CD4-positive, alpha-beta T cell (primary cell): ENCODE data around the gene POP4. TPM values are rescaled to one million over a fixed set of nuclear protein-coding genes. Genes with fewer than 3 reads are reported as not detected.

ENCODE experiments used
- ATAC-seq: fragments of 200-7000 bp; cut with Tn5 transposase; one replicate; pipeline ENCODE4 v1.10.0; 2022; ENCODE audit warnings: mild to moderate bottlenecking; ENCODE audit not compliant: poor library complexity
- CTCF ChIA-PET: fragments of 350-600 bp; sonication (Branson Sonifier 250); formaldehyde crosslinking; loops from one replicate; lab custom pipeline; 2021; ENCODE audit warnings: antibody characterized with exemption, inconsistent platforms; lab: Charles Lee
- POLR2A ChIA-PET: fragments of 350-600 bp; sonication (Branson Sonifier 250); formaldehyde crosslinking; loops from one replicate; lab custom pipeline; 2021; ENCODE audit warnings: antibody characterized with exemption, inconsistent platforms; lab: Charles Lee
- DNase-seq, 14 experiments: peaks; one replicate each; pipeline ENCODE4 v3.0.0-alpha.2; 2013 to 2020; ENCODE audit warnings: mixed read lengths in 2 of 14
- H3K27ac ChIP-seq, 2 donors: one replicate each; pipeline versions ENCODE4 v1.5.1 to v1.7.0; 2013; ENCODE audit warnings: low read length in 2 of 2, low read depth in 1 of 2, mild to moderate bottlenecking in 1 of 2
- H3K27me3 ChIP-seq, 2 experiments: 1 replicate in 1 of 2; 2 replicates in 1 of 2; pipeline versions ENCODE4 v1.6.1 to v1.7.0; 2013; ENCODE audit warnings: low read length in 2 of 2, control low read depth in 1 of 2, mild to moderate bottlenecking in 1 of 2, moderate library complexity in 1 of 2; ENCODE audit not compliant: insufficient read depth in 2 of 2, control insufficient read depth in 1 of 2
- H3K36me3 ChIP-seq: one replicate; pipeline ENCODE4 v1.6.1; 2013; ENCODE audit warnings: low read length, control low read depth; ENCODE audit not compliant: insufficient read depth
- H3K4me1 ChIP-seq: one replicate; pipeline ENCODE4 v1.6.1; 2013; ENCODE audit warnings: low read length, control low read depth; ENCODE audit not compliant: insufficient read depth
- H3K4me3 ChIP-seq: one replicate; pipeline ENCODE4 v1.5.1; 2013; ENCODE audit warnings: mild to moderate bottlenecking, low read length, moderate library complexity
- H3K9me3 ChIP-seq, 2 experiments: 1 replicate in 1 of 2; 2 replicates in 1 of 2; pipeline versions ENCODE4 v1.6.1 to v1.7.0; 2013; ENCODE audit warnings: low read length in 2 of 2, mild to moderate bottlenecking in 2 of 2, control low read depth in 1 of 2, moderate library complexity in 1 of 2; ENCODE audit not compliant: control insufficient read depth in 1 of 2, insufficient read depth in 1 of 2
- H3K27ac Mint-ChIP-seq: one replicate; pipeline ENCODE4 v1.8.0; 2020; ENCODE audit warnings: mixed read lengths
- H3K27me3 Mint-ChIP-seq: one replicate; pipeline ENCODE4 v1.8.0; 2021; ENCODE audit warnings: mixed read lengths
- H3K36me3 Mint-ChIP-seq: one replicate; pipeline ENCODE4 v1.8.0; 2021; ENCODE audit warnings: low read depth, mixed read lengths
- H3K4me1 Mint-ChIP-seq: one replicate; pipeline ENCODE4 v1.8.0; 2021; ENCODE audit warnings: low read depth, mixed read lengths
- H3K4me3 Mint-ChIP-seq: one replicate; pipeline ENCODE4 v1.8.0; 2020; ENCODE audit warnings: mild to moderate bottlenecking, mixed read lengths
- H3K9me3 Mint-ChIP-seq: one replicate; pipeline ENCODE4 v1.8.0; 2020; ENCODE audit warnings: mixed read lengths
- intact Hi-C, 2 experiments: fragments of 100-400 bp; cut with DNase I in 1 of 2; cut with micrococcal nuclease in 1 of 2; formaldehyde crosslinking; loops; one replicate each; pipeline versions ENCODE4 v1.15.1 to v1.9.0; 2023 to 2025; cut with DNase I, micrococcal nuclease
- total RNA-seq, 174 experiments: library from RNA in 2 of 174; stranded (reverse) in 2 of 174; gene quantifications; one replicate each; pipeline ENCODE4 v1.2.3 and lab custom pipeline; 2021 to 2026
- TF ChIP-seq, protein P1 (sequence below): fragments of 200-600 bp; IDR thresholded peaks from one replicate; pipeline ENCODE4 v1.8.0; 2022; ENCODE audit warnings: antibody characterized with exemption, mild to moderate bottlenecking

POP4 gene
- total RNA-seq, 2 experiments from 2014 or later, result 40.5 to 42.0 TPM

DNA sequence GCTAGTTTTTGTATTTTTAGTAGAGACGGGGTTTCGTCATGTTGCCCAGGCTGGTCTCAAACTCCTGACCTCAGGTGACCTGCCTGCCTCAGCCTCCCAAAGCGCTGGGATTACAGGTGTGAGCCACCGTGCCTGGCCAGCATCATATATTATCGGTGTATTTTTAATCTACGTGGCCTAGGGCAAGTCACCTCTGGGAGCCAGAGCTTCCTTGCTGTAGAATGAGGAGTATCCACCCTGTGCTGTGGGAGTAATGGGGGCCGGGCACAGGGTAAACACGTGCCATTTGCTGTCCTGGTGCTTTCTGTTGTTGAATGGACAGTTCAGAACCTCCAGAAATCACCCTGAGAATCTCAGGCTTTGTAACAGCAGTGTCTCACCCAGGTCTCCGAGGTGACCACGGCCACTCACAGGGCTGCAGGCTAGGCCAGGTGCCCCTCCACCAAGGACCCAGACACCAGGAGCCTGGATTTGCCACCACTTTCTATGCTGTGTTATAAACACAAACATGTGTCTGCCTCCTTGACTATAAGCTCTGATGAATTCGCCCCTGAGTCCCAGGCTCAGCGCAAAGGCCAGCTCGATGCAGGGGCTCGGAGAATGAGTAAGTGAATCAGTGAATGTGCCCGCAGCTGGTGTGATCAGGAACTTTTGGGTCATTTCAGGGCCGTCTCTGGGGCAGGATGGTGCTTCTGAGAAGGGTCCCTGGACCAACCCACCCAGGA, 22.7 kb downstream of the POP4 start:
- DNase-seq, result no peak
- no peaks in the 10 kb centered on the region for H3K36me3 Mint-ChIP-seq

DNA sequence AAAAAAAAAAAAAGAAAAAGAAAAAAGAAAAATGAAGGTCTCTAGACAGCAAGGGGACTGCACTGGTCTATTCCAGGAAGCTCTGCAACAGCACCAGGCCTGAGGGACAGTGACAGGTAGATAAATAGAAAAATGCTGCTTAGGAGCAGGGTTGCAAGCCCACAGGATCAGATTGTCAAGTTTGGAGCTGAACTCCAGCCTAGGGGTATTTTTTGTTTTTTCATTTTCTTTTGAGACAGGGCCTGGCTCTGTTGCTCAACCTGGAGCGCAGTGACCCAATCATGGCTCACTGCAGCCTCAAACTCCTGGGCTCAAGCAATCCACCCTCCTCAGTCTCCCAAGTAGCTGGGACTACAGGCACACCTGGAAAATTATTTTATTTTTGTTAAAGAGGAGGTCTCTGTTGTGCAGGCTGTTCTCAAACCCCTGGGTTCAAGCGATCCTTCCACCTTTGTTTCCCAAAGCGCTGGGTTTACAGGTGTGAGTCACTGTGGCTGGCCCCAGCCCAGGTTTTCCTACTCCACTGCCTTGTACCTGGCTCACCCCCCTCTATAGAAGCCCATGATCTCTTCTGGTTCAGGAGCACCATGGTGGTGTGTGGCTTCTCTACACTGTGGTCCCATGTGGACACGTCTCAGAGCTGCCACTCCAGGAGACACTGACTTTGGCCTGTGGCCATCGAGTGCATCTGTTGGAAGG, 23.9 kb downstream of the POP4 start:
- Histone ChIP-seq H3K4me3 (no peak overlapping the region), H3K9me3 (no peaks in the 10 kb centered on the region), H3K36me3 (no peaks in the 10 kb centered on the region), H3K4me1 (peaks cover 5% of the 10 kb centered on the region), H3K27me3 (no peaks in the 10 kb centered on the region), H3K27ac (no peak overlapping the region)
- H3K9me3 Mint-ChIP-seq, result no peaks in the 10 kb centered on the region
- no peaks in the 10 kb centered on the region for H3K36me3 Mint-ChIP-seq
- TF ChIP-seq, protein P1, sequence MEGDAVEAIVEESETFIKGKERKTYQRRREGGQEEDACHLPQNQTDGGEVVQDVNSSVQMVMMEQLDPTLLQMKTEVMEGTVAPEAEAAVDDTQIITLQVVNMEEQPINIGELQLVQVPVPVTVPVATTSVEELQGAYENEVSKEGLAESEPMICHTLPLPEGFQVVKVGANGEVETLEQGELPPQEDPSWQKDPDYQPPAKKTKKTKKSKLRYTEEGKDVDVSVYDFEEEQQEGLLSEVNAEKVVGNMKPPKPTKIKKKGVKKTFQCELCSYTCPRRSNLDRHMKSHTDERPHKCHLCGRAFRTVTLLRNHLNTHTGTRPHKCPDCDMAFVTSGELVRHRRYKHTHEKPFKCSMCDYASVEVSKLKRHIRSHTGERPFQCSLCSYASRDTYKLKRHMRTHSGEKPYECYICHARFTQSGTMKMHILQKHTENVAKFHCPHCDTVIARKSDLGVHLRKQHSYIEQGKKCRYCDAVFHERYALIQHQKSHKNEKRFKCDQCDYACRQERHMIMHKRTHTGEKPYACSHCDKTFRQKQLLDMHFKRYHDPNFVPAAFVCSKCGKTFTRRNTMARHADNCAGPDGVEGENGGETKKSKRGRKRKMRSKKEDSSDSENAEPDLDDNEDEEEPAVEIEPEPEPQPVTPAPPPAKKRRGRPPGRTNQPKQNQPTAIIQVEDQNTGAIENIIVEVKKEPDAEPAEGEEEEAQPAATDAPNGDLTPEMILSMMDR, result no peak
- CTCF ChIA-PET, result no interaction called here
- H3K27ac Mint-ChIP-seq, result no peak overlapping the region
- H3K4me3 Mint-ChIP-seq, result no peak overlapping the region
- intact Hi-C loops, result no loop called here
- DNase-seq, result peak in 1 of 14 experiments; percentile 7
- no peaks in the 10 kb centered on the region for H3K4me1 Mint-ChIP-seq
- POLR2A ChIA-PET, result no interaction called here
- no peak for ATAC-seq
- H3K27me3 Mint-ChIP-seq, result no peaks in the 10 kb centered on the region

More for the DNA sequence above, 22.7 kb downstream of the POP4 start:
- Histone ChIP-seq H3K27me3 (no peaks in the 10 kb centered on the region), H3K27ac (no peak overlapping the region), H3K4me3 (no peak overlapping the region), H3K36me3 (no peaks in the 10 kb centered on the region), H3K4me1 (peaks cover 17% of the 10 kb centered on the region), H3K9me3 (no peaks in the 10 kb centered on the region)
- TF ChIP-seq, protein P1, result no peak
- ChIA-PET POLR2A (no interaction called here), CTCF (no interaction called here)
- Mint-ChIP-seq H3K4me1 (peaks cover 6% of the 10 kb centered on the region), H3K27ac (no peak overlapping the region), H3K27me3 (no peaks in the 10 kb centered on the region), H3K4me3 (no peak overlapping the region), H3K9me3 (no peaks in the 10 kb centered on the region)
- intact Hi-C loops, result no loop called here
- ATAC-seq, result no peak

DNA sequence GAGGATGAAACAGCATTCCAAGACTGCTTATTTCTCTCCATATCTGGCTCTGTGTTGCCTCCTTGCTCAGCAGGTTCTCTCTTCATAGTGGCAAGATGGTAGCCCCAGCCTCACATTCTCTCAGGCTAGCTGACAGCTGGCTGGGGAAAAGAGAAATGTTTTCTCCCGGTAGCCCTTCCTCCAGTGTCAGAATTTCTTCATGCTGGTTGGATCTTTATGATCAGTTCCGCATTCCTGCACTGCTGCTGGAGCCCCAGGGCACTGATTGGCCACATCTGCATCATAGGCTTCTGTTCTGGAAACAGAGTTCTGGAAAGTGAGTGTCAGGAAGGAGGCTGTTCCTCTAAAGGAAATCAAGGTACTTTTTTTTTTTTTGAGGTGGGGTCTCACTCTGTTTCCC, 24.6 kb downstream of the POP4 start:
- H3K27me3 ChIP-seq, result no peaks in the 10 kb centered on the region
- ATAC-seq, result no peak
- POLR2A ChIA-PET, result no interaction called here

More for the DNA sequence above, 24.6 kb downstream of the POP4 start:
- H3K4me1 ChIP-seq, result no peaks in the 10 kb centered on the region
- H3K4me1 Mint-ChIP-seq, result no peaks in the 10 kb centered on the region
- H3K4me3 ChIP-seq, result no peak overlapping the region
- TF ChIP-seq, protein P1, result no peak
- no peaks in the 10 kb centered on the region for H3K36me3 ChIP-seq
- intact Hi-C loops, result no loop called here
- no peak overlapping the region for H3K4me3 Mint-ChIP-seq
- no peak overlapping the region for H3K27ac ChIP-seq
- CTCF ChIA-PET, result no interaction called here
- no peaks in the 10 kb centered on the region for H3K9me3 ChIP-seq
- no peaks in the 10 kb centered on the region for H3K36me3 Mint-ChIP-seq
- no peaks in the 10 kb centered on the region for H3K9me3 Mint-ChIP-seq
- no peak for DNase-seq
- no peak overlapping the region for H3K27ac Mint-ChIP-seq
- H3K27me3 Mint-ChIP-seq, result no peaks in the 10 kb centered on the region
